Suprapubic skin (tissue), 2 donors: ENCODE measurements around the gene SYK.

Source experiments
- EP300 ChIP-seq: sonication (generic); formaldehyde crosslinking; IDR thresholded peaks from one replicate; pipeline ENCODE4 v1.6.1; 2017; ENCODE audit warnings: antibody characterized with exemption
- POLR2A ChIP-seq, 2 donors: fragments of 450-650 bp; IDR thresholded peaks; one replicate each; pipeline ENCODE4 v1.6.1; 2017; ENCODE audit warnings: antibody characterized with exemption in 2 of 2, mild to moderate bottlenecking in 2 of 2, moderate library complexity in 2 of 2

GRCh38 chr9:90860382-90860781, 58.8 kb downstream of the SYK start:
- TF ChIP-seq EP300 (no peak), POLR2A (IDR thresholded peaks at IDR 0.05) (no peak)
